ENCODE results near the gene PTTG1IP.

The PTTG1IP gene

GRCh38 chr21:44893948-44894656, 20.6 kb upstream of the PTTG1IP start:
- H3K4me3 ChIP-seq (replicated peaks; ENCODE audit: low read depth, low read length) = no peak overlapping the region
- DNase-seq (ENCODE audit: extremely low read depth, low read depth) = no peak
- TF ChIP-seq CTCF (IDR thresholded peaks at IDR 0.05; ENCODE audit: low read depth, low read length, missing control alignments) = no peak

- no peak for DNase-seq (ENCODE audit: extremely low read depth, low read depth)
- no peak overlapping the region for H3K4me3 ChIP-seq (replicated peaks; ENCODE audit: low read depth, low read length)
- TF ChIP-seq CTCF (IDR thresholded peaks at IDR 0.05; ENCODE audit: low read depth, low read length, missing control alignments) = no peak
Observed at GRCh38 chr21:44893278-44893556, 19.7 kb upstream of the PTTG1IP start.

GRCh38 chr21:44892536-44893277, 19.2 kb upstream of the PTTG1IP start:
- H3K4me3 ChIP-seq (replicated peaks; ENCODE audit: low read depth, low read length) = no peak overlapping the region
- no peak for DNase-seq (ENCODE audit: extremely low read depth, low read depth)
- peak; percentile 97 for TF ChIP-seq CTCF (IDR thresholded peaks at IDR 0.05; ENCODE audit: low read depth, low read length, missing control alignments)

DNA sequence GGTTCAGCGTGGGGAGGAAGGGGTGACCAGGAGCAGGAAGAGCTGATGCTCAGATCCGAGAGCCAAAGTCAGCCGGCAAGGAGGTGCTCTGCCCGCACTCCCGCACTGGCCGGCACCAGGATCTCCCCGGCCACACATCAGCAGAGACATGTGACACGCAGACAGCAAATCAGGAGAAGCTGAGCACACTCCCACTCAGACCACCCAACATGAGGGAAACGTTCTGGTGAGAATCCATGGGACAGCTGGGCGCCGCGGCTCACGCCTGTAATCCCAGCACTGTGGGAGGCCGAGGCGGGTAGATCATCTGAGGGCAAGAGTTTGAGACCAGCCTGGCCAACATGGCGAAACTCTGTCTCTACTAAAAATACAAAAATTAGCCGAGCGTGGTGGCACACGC, 18.6 kb upstream of the PTTG1IP start:
- no peak overlapping the region for H3K4me3 ChIP-seq (replicated peaks; ENCODE audit: low read depth, low read length)
- no peak for DNase-seq (ENCODE audit: extremely low read depth, low read depth)
- TF ChIP-seq CTCF (IDR thresholded peaks at IDR 0.05; ENCODE audit: low read depth, low read length, missing control alignments) = no peak

DNA sequence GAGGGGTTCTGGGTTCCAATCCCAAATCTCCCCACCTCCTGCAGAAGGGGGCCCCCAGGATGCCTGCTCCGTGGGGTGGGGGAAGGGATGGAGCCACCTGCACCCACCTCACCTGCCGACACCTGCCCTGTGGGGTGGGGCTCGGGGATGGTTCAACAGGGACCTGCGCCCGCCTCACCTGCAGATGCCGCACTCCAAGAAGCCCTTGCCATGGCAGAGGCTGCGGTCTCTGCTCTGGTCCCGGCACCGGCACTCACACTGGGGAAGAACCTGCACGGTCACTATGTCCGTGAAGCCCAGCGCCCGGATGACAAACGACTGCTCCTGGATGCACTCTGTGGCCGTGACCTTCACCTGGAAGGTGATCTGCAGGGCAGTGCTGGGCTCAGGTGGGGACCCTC, 18.1 kb upstream of the PTTG1IP start:
- no peak overlapping the region for H3K4me3 ChIP-seq (replicated peaks; ENCODE audit: low read depth, low read length)
- TF ChIP-seq CTCF (IDR thresholded peaks at IDR 0.05; ENCODE audit: low read depth, low read length, missing control alignments) = no peak

GRCh38 chr21:44890961-44891541, 17.6 kb upstream of the PTTG1IP start:
- no peak for TF ChIP-seq CTCF (IDR thresholded peaks at IDR 0.05; ENCODE audit: low read depth, low read length, missing control alignments)
- no peak for DNase-seq (ENCODE audit: extremely low read depth, low read depth)
- H3K4me3 ChIP-seq (replicated peaks; ENCODE audit: low read depth, low read length) = no peak overlapping the region

More for the DNA sequence above, 18.1 kb upstream of the PTTG1IP start:
- DNase-seq (ENCODE audit: extremely low read depth, low read depth) = no peak
